Endothelial cell of umbilical vein (primary cell): ENCODE measurements around the gene OR1A2. TPM values are rescaled to one million over a fixed set of nuclear protein-coding genes. Genes with fewer than 3 reads are reported as not detected.

Experiments used
- BruUV-seq: library from RNA; stranded (reverse); fragments of 400-500 nt; replicated peaks from 2 replicates; lab custom pipeline; 2021; lab: Mats Ljungman, UMichigan
- CTCF ChIA-PET: fragments of 300-600, 350-600 bp; sonication (Branson Sonifier 250); formaldehyde crosslinking; loops from one replicate; lab custom pipeline; 2021; ENCODE audit warnings: antibody characterized with exemption, inconsistent platforms; lab: Charles Lee
- POLR2A ChIA-PET: fragments of 300-600, 350-600 bp; sonication (Branson Sonifier 250); formaldehyde crosslinking; loops from one replicate; lab custom pipeline; 2021; ENCODE audit warnings: antibody characterized with exemption, inconsistent platforms; lab: Charles Lee
- DNase-seq: peaks from one replicate; pipeline ENCODE4 v3.0.0-alpha.2; 2011; ENCODE audit warnings: low read depth, low spot score
- FAIRE-seq: peaks from 2 replicates; lab custom pipeline; 2011; peaks lifted over from hg19 to GRCh38; lab: Jason Lieb, UNC
- H2AFZ ChIP-seq: 2 replicates; pipeline ENCODE4 v1.6.0; 2012; ENCODE audit warnings: low read depth, low read length, control low read depth, inconsistent platforms
- H3K27ac ChIP-seq: 2 replicates; pipeline ENCODE4 v1.5.1; 2011; ENCODE audit warnings: low read depth, mild to moderate bottlenecking, control low read depth, low read length, moderate library complexity; ENCODE audit not compliant: insufficient read depth
- H3K27me3 ChIP-seq, 2 experiments: 2 replicates each; pipeline versions ENCODE4 v1.6.0 to v1.6.1; 2011; ENCODE audit warnings: low read length in 2 of 2, mixed read lengths in 1 of 2; ENCODE audit not compliant: control insufficient read depth in 2 of 2, insufficient read depth in 2 of 2
- H3K36me3 ChIP-seq, 2 experiments: 2 replicates in 1 of 2; 3 replicates in 1 of 2; pipeline ENCODE4 v1.5.1; 2011; ENCODE audit warnings: low read length in 2 of 2, mild to moderate bottlenecking in 1 of 2, moderate library complexity in 1 of 2; ENCODE audit not compliant: control insufficient read depth in 2 of 2, insufficient read depth in 2 of 2; ENCODE audit errors: extremely low read depth in 1 of 2
- H3K4me1 ChIP-seq: 3 replicates; pipeline ENCODE4 v1.5.1; 2011; ENCODE audit warnings: mild to moderate bottlenecking, low read length; ENCODE audit not compliant: control insufficient read depth, insufficient read depth; ENCODE audit errors: extremely low read depth
- H3K4me2 ChIP-seq: 2 replicates; pipeline ENCODE4 v1.6.1; 2011; ENCODE audit warnings: low read length, control low read depth, mixed read lengths; ENCODE audit not compliant: insufficient read depth
- H3K4me3 ChIP-seq, 3 experiments: fragments of 200-600 bp in 1 of 3; sonication (generic), shearing (Covaris generic) in 1 of 3; replicated peaks in 1 of 3; 2 replicates each; pipeline ENCODE4 v1.5.1; 2011 to 2016; ENCODE audit warnings: control low read depth in 3 of 3, low read length in 3 of 3, mild to moderate bottlenecking in 2 of 3, inconsistent platforms in 1 of 3, low read depth in 1 of 3, moderate library complexity in 1 of 3; ENCODE audit not compliant: insufficient read depth in 1 of 3
- H3K79me2 ChIP-seq: 2 replicates; pipeline ENCODE4 v1.6.0; 2012; ENCODE audit warnings: low read length, inconsistent platforms; ENCODE audit not compliant: control insufficient read depth, insufficient read depth
- H3K9ac ChIP-seq: replicated peaks from 2 replicates; pipeline ENCODE3; 2011; ENCODE audit warnings: low read length, control low read depth; ENCODE audit not compliant: insufficient read depth; ENCODE audit errors: extremely low read depth
- H3K9me1 ChIP-seq: replicated peaks from 3 replicates; pipeline ENCODE4 v1.6.0; 2011; ENCODE audit warnings: mild to moderate bottlenecking, low read length; ENCODE audit not compliant: control insufficient read depth, insufficient read depth; ENCODE audit errors: extremely low read depth
- H3K9me3 ChIP-seq: replicated peaks from 2 replicates; pipeline ENCODE4 v1.5.1; 2012; ENCODE audit warnings: low read length, inconsistent platforms; ENCODE audit not compliant: control insufficient read depth, insufficient read depth
- H4K20me1 ChIP-seq: replicated peaks from 2 replicates; pipeline ENCODE3; 2011; ENCODE audit warnings: mild to moderate bottlenecking, low read length; ENCODE audit not compliant: control insufficient read depth, insufficient read depth; ENCODE audit errors: extremely low read depth
- CTCF ChIP-seq, 2 donors: IDR thresholded peaks; 1 replicate in 1 of 2; 2 replicates in 1 of 2; pipeline ENCODE4 v1.5.1; 2011; ENCODE audit warnings: low read length in 2 of 2, mild to moderate bottlenecking in 2 of 2, moderate library complexity in 2 of 2, control low read depth in 1 of 2, inconsistent platforms in 1 of 2, low read depth in 1 of 2; ENCODE audit not compliant: insufficient read depth in 1 of 2; ENCODE audit errors: extremely low read depth in 1 of 2
- EZH2 ChIP-seq: IDR thresholded peaks from 2 replicates; pipeline ENCODE4 v1.6.1; 2012; ENCODE audit warnings: borderline replicate concordance, low read depth, mild to moderate bottlenecking, moderate library complexity, low read length, inconsistent platforms; ENCODE audit not compliant: severe bottlenecking
- FOS ChIP-seq: IDR thresholded peaks from 2 replicates; pipeline ENCODE4 v1.6.1; 2011; ENCODE audit warnings: mild to moderate bottlenecking, low read length, moderate library complexity, borderline replicate concordance; ENCODE audit not compliant: insufficient read depth
- GATA2 ChIP-seq: IDR thresholded peaks from 2 replicates; pipeline ENCODE4 v1.7.0; 2011; ENCODE audit warnings: low read depth, mild to moderate bottlenecking, moderate library complexity, mixed read lengths, low read length; ENCODE audit not compliant: insufficient read length, insufficient read depth
- JUN ChIP-seq: IDR thresholded peaks from 2 replicates; pipeline ENCODE4 v1.6.1; 2011; ENCODE audit warnings: borderline replicate concordance, low read depth; ENCODE audit not compliant: insufficient read length, insufficient read depth
- MAX ChIP-seq: IDR thresholded peaks from 2 replicates; pipeline ENCODE4 v1.6.1; 2011; ENCODE audit not compliant: insufficient read depth, insufficient read length
- MYC ChIP-seq: IDR thresholded peaks from one replicate; pipeline ENCODE4 v1.6.1; 2011; ENCODE audit warnings: mild to moderate bottlenecking, low read depth, low read length
- POLR2A ChIP-seq: IDR thresholded peaks from 2 replicates; pipeline ENCODE4 v1.6.1; 2012; ENCODE audit warnings: low read depth, mild to moderate bottlenecking, control low read depth, low read length
- POLR2AphosphoS5 ChIP-seq: IDR thresholded peaks from 2 replicates; pipeline ENCODE4 v1.6.1; 2012; ENCODE audit warnings: low read depth, mild to moderate bottlenecking, control low read depth, low read length, moderate library complexity; ENCODE audit not compliant: insufficient read depth
- dilution Hi-C: fragments of 300-500 bp; cut with MboI; formaldehyde crosslinking; loops from one replicate; pipeline ENCODE4 v1.15.0; 2019; ENCODE audit warnings: low sequenced_read_pairs; ENCODE audit not compliant: extremely low pct_ligation_motif_present
- intact Hi-C: fragments of 100-400 bp; cut with micrococcal nuclease; formaldehyde crosslinking; loops from one replicate; pipeline ENCODE4 v1.10.0; 2022
- polyA plus RNA-seq, 4 experiments: library from polyadenylated mRNA; depleted of rRNA in 3 of 4; stranded (reverse) in 3 of 4; unstranded in 1 of 4; fragments of >200 nt; gene quantifications; 2 replicates each; pipeline versions ENCODE4 v1.2.1 to v1.2.3, GENCODE V29; 2011 to 2012; ENCODE audit warnings: missing spikeins in 1 of 4
- total RNA-seq: library from RNA; stranded (reverse); gene quantifications from 2 replicates; pipeline ENCODE4 v1.2.3, GENCODE V29; 2021

OR1A2 gene
- total and polyA plus RNA-seq, 2 donors (not counting 3 experiments of a cell fraction or from before 2014, with no cell fraction given): not detected

- ChIA-PET POLR2A (no interaction called here), CTCF (no interaction called here)
- H3K4me1 ChIP-seq: no peaks in the 10 kb centered on the region
- no peaks in the 10 kb centered on the region for H3K9me3 ChIP-seq
- no peaks in the 10 kb centered on the region for H3K79me2 ChIP-seq
- H3K9ac ChIP-seq: no peak overlapping the region
- H3K4me3 ChIP-seq: no peak overlapping the region
- no peaks in the 10 kb centered on the region for H3K27me3 ChIP-seq
- H3K9me1 ChIP-seq: no peaks in the 10 kb centered on the region
- H3K36me3 ChIP-seq: no peaks in the 10 kb centered on the region
- dilution Hi-C loops: no loop called here
- H3K27ac ChIP-seq: no peak overlapping the region
- no peaks in the 10 kb centered on the region for H4K20me1 ChIP-seq
- no peak for FAIRE-seq
- intact Hi-C loops: no loop called here
- no TSS peak for BruUV-seq
- no peak for DNase-seq
- H2AFZ ChIP-seq: no peak overlapping the region
- no peak overlapping the region for H3K4me2 ChIP-seq
- no peak for TF ChIP-seq CTCF (IDR thresholded peaks at IDR 0.05; ENCODE audit: extremely low read depth in 1 of 2, insufficient read depth in 1 of 2, low read depth in 1 of 2, low read length in 2 of 2)
- TF ChIP-seq GATA2: no peak
- no peak for TF ChIP-seq JUN
- TF ChIP-seq MAX: no peak
- TF ChIP-seq POLR2A: no peak
- TF ChIP-seq POLR2AphosphoS5: no peak
- no peak for TF ChIP-seq FOS
- TF ChIP-seq EZH2: no peak
- no peak for TF ChIP-seq MYC
Observed at GRCh38 chr17:3189961-3190360, 7.4 kb upstream of the OR1A2 start.
